HepG2 (cell line): ENCODE measurements around the gene OGG1. TPM values are rescaled to one million over a fixed set of nuclear protein-coding genes. Genes with fewer than 3 reads are reported as not detected.

Source experiments
- ESRRA ChIP-seq: sonication (generic); formaldehyde crosslinking; IDR thresholded peaks from 2 replicates; pipeline ENCODE4 v1.5.1; 2020; ENCODE audit warnings: mild to moderate bottlenecking, low read depth, missing genetic modification reagents
- GATAD2A ChIP-seq: IDR thresholded peaks from 2 replicates; pipeline ENCODE4 v1.6.1; 2016
- GMEB2 ChIP-seq: IDR thresholded peaks from 2 replicates; pipeline ENCODE4 v1.6.1; 2016; ENCODE audit warnings: missing biosample characterization, missing genetic modification reagents, low read depth
- HNF4G ChIP-seq, 2 experiments: sonication (generic) in 1 of 2; formaldehyde crosslinking in 1 of 2; IDR thresholded peaks; 2 replicates each; pipeline versions ENCODE4 v1.4.0 to v1.6.1; 2011 to 2020; ENCODE audit warnings: borderline replicate concordance in 2 of 2, low read depth in 2 of 2, mild to moderate bottlenecking in 2 of 2, low read length in 1 of 2, missing genetic modification reagents in 1 of 2, moderate library complexity in 1 of 2
- IRF2 ChIP-seq: IDR thresholded peaks from 2 replicates; pipeline ENCODE4 v1.6.1; 2018; ENCODE audit warnings: missing genetic modification reagents, missing compliant biosample characterization
- MYC ChIP-seq: sonication (generic); formaldehyde crosslinking; IDR thresholded peaks from 2 replicates; pipeline ENCODE4 v1.9.0; 2021; ENCODE audit warnings: missing genetic modification reagents, borderline replicate concordance
- NR2F1 ChIP-seq, 2 experiments: fragments of 450-650 bp in 1 of 2; formaldehyde crosslinking in 1 of 2; IDR thresholded peaks; 2 replicates each; pipeline versions ENCODE4 v1.5.0 to v1.6.1; 2016 to 2020; ENCODE audit warnings: mild to moderate bottlenecking in 1 of 2, missing compliant biosample characterization in 1 of 2, missing genetic modification reagents in 1 of 2, moderate library complexity in 1 of 2
- RBM39 ChIP-seq: fragments of 200-400 bp; formaldehyde crosslinking; IDR thresholded peaks from one replicate; pipeline ENCODE4 v1.6.1; 2018; ENCODE audit warnings: antibody characterized with exemption, mild to moderate bottlenecking, low read depth, low read length; ENCODE audit not compliant: poor library complexity, severe bottlenecking
- SIX1 ChIP-seq: sonication (generic); formaldehyde crosslinking; IDR thresholded peaks from 2 replicates; pipeline ENCODE4 v1.4.0; 2020; ENCODE audit warnings: missing genetic modification reagents, borderline replicate concordance
- XBP1 ChIP-seq: sonication (generic); formaldehyde crosslinking; IDR thresholded peaks from 2 replicates; pipeline ENCODE4 v1.5.0; 2020; ENCODE audit warnings: missing genetic modification reagents
- ZFAT ChIP-seq: sonication (generic); formaldehyde crosslinking; conservative IDR thresholded peaks from 2 replicates; pipeline ENCODE4 v1.8.1; 2023; ENCODE audit warnings: missing genetic modification reagents, inconsistent platforms
- ZNF24 ChIP-seq: fragments of 450-650 bp; IDR thresholded peaks from 2 replicates; pipeline ENCODE4 v1.6.1; 2017; ENCODE audit warnings: antibody characterized with exemption, mild to moderate bottlenecking
- ZNF3 ChIP-seq: IDR thresholded peaks from 2 replicates; pipeline ENCODE4 v1.7.0; 2017; ENCODE audit warnings: inconsistent platforms
- ZNF543 ChIP-seq: sonication (generic); formaldehyde crosslinking; IDR thresholded peaks from 2 replicates; pipeline ENCODE4 v1.4.0; 2020; ENCODE audit warnings: mild to moderate bottlenecking, missing genetic modification reagents
- polyA plus RNA-seq, 8 experiments: library from polyadenylated mRNA; depleted of rRNA in 3 of 8; stranded (reverse) in 7 of 8; unstranded in 1 of 8; fragments of >200 nt; fragmentation: Illumina TruSeq in 4 of 8; extraction: Trizol in 4 of 8; gene quantifications; 2 replicates each; pipeline versions ENCODE4 v1.2.1 to v1.2.3, GENCODE V29; 2011 to 2016; ENCODE audit warnings: low read depth in 4 of 8, missing spikeins in 1 of 8, mixed read lengths in 1 of 8; ENCODE audit not compliant: insufficient read depth in 1 of 8
- total RNA-seq, 5 experiments: library from RNA; depleted of rRNA; stranded (reverse); fragments of >200 nt; fragmentation: Illumina TruSeq; extraction: Trizol; gene quantifications; 2 replicates each; pipeline ENCODE4 v1.2.3, GENCODE V29; 2016; ENCODE audit warnings: low read depth in 1 of 5
- TF ChIP-seq, protein P1 (sequence below): conservative IDR thresholded peaks from 2 replicates; pipeline ENCODE4 v1.6.1; 2018; ENCODE audit warnings: missing genetic modification reagents
- TF ChIP-seq, protein P2 (sequence below): sonication (generic); formaldehyde crosslinking; conservative IDR thresholded peaks from 2 replicates; pipeline ENCODE4 v1.4.0; 2020; ENCODE audit warnings: missing genetic modification reagents
- TF ChIP-seq, protein P3 (sequence below): sonication (generic); formaldehyde crosslinking; IDR thresholded peaks from 2 replicates; pipeline ENCODE4 v1.4.0; 2020; ENCODE audit warnings: mild to moderate bottlenecking, missing genetic modification reagents
- TF ChIP-seq, protein P4 (sequence below): sonication (generic); formaldehyde crosslinking; IDR thresholded peaks from 2 replicates; pipeline ENCODE4 v1.9.0; 2022; ENCODE audit warnings: low read depth, missing genetic modification reagents
- TF ChIP-seq, protein P5 (sequence below): sonication (generic); formaldehyde crosslinking; IDR thresholded peaks from 2 replicates; pipeline ENCODE4 v1.4.0; 2020; ENCODE audit warnings: mild to moderate bottlenecking, missing genetic modification reagents

Gene OGG1
- total and polyA plus RNA-seq, 2 of the 13 experiments (the other 11 are each of a cell fraction or from before 2014, with no cell fraction given): 28.7 to 33.2 TPM

DNA sequence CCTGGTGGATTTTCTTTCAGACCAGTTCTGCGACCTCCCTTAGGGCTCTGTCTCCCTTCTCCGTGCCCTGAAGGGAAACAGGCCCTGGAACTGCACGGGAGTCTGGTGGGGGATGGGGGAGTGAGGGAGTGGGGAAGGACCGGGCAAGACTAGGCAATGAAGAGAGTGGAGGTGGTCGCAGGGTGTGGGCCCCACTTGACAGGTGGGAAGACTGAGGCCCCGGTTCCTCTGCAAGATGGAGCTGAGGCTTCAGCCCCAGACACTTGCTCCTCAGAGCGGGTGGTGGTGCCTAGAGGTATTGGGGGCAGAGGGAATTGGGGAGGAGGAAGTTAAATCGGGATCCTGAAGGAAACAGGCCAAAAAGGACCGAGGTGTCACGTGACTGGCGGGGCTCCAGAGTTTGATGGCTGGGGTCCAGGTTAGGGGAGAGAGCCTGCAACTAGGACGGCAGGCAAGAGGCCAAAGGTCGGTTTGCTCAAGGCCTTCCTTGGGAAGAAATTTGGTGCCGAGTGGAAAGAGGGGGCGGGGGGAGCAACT is 20.6 kb downstream of the OGG1 start (continued):
- TF ChIP-seq, protein P1, sequence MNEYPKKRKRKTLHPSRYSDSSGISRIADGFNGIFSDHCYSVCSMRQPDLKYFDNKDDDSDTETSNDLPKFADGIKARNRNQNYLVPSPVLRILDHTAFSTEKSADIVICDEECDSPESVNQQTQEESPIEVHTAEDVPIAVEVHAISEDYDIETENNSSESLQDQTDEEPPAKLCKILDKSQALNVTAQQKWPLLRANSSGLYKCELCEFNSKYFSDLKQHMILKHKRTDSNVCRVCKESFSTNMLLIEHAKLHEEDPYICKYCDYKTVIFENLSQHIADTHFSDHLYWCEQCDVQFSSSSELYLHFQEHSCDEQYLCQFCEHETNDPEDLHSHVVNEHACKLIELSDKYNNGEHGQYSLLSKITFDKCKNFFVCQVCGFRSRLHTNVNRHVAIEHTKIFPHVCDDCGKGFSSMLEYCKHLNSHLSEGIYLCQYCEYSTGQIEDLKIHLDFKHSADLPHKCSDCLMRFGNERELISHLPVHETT (CRISPR knock-in tag): no peak
- TF ChIP-seq HNF4G (IDR thresholded peaks at IDR 0.05; ENCODE audit: borderline replicate concordance, low read depth, low read length) (peak; percentile 88), HNF4G (CRISPR knock-in tag; IDR thresholded peaks at IDR 0.05; ENCODE audit: borderline replicate concordance, low read depth) (peak; percentile 84; the same call in 1 of the 2 replicates), ESRRA (CRISPR knock-in tag) (no peak), NR2F1 (CRISPR knock-in tag; IDR thresholded peaks at IDR 0.05) (peak; percentile 41 to 54; a peak in 2 of 4 replicates), ZNF24 (no peak), ZFAT (CRISPR knock-in tag) (no peak), IRF2 (CRISPR knock-in tag) (no peak), MYC (CRISPR knock-in tag) (0 out of 2 replicates have a peak, but pooled peaks have one; percentile 11), SIX1 (CRISPR knock-in tag) (no peak), RBM39 (no peak), ZNF543 (CRISPR knock-in tag) (no peak), GATAD2A (CRISPR knock-in tag) (0 out of 2 replicates have a peak, but pooled peaks have one; percentile 26), ZNF3 (CRISPR knock-in tag) (peak; percentile 33; the same call in 1 of the 2 replicates), XBP1 (CRISPR knock-in tag) (no peak), GMEB2 (CRISPR knock-in tag) (no peak)
- TF ChIP-seq, protein P2, sequence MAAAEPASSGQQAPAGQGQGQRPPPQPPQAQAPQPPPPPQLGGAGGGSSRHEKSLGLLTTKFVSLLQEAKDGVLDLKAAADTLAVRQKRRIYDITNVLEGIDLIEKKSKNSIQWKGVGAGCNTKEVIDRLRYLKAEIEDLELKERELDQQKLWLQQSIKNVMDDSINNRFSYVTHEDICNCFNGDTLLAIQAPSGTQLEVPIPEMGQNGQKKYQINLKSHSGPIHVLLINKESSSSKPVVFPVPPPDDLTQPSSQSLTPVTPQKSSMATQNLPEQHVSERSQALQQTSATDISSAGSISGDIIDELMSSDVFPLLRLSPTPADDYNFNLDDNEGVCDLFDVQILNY (CRISPR knock-in tag): no peak
- TF ChIP-seq, protein P3, sequence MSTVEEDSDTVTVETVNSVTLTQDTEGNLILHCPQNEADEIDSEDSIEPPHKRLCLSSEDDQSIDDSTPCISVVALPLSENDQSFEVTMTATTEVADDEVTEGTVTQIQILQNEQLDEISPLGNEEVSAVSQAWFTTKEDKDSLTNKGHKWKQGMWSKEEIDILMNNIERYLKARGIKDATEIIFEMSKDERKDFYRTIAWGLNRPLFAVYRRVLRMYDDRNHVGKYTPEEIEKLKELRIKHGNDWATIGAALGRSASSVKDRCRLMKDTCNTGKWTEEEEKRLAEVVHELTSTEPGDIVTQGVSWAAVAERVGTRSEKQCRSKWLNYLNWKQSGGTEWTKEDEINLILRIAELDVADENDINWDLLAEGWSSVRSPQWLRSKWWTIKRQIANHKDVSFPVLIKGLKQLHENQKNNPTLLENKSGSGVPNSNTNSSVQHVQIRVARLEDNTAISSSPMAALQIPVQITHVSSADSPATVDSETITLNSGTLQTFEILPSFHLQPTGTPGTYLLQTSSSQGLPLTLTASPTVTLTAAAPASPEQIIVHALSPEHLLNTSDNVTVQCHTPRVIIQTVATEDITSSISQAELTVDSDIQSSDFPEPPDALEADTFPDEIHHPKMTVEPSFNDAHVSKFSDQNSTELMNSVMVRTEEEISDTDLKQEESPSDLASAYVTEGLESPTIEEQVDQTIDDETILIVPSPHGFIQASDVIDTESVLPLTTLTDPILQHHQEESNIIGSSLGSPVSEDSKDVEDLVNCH: no peak
- TF ChIP-seq, protein P4, sequence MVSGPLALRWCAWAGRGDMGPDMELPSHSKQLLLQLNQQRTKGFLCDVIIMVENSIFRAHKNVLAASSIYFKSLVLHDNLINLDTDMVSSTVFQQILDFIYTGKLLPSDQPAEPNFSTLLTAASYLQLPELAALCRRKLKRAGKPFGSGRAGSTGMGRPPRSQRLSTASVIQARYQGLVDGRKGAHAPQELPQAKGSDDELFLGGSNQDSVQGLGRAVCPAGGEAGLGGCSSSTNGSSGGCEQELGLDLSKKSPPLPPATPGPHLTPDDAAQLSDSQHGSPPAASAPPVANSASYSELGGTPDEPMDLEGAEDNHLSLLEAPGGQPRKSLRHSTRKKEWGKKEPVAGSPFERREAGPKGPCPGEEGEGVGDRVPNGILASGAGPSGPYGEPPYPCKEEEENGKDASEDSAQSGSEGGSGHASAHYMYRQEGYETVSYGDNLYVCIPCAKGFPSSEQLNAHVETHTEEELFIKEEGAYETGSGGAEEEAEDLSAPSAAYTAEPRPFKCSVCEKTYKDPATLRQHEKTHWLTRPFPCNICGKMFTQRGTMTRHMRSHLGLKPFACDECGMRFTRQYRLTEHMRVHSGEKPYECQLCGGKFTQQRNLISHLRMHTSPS (CRISPR knock-in tag): peak; percentile 5; the same call in 1 of the 2 replicates
- TF ChIP-seq, protein P5, sequence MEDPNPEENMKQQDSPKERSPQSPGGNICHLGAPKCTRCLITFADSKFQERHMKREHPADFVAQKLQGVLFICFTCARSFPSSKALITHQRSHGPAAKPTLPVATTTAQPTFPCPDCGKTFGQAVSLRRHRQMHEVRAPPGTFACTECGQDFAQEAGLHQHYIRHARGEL (CRISPR knock-in tag): no peak
